NCI-H774 (cell line): ENCODE data around the gene SEMA6B.

Experiments used
- DNase-seq: peaks from one replicate; lab custom pipeline; 2025; lab: John Stamatoyannopoulos, UW

The SEMA6B gene

DNA sequence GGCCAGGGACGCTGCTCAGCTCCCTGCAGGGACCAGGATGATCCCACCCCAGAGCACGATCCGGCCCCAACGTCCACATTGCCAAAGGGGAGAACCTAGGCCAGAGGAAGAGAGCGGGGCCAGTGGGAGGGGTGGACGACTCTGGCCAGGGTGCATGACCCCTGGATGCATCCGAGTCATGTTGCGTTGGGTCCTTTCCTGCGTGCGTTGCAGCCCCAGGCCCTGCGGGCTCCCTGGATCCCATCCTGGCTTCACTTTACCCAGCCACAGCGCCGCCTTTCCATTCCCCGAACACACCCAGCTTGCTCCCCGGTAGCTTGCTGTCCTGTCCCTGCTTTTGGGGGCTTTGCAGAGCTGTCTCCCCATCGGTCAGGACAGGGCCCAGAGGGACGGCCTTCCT, 51.7 kb downstream of the SEMA6B start:
- no peak for DNase-seq

DNA sequence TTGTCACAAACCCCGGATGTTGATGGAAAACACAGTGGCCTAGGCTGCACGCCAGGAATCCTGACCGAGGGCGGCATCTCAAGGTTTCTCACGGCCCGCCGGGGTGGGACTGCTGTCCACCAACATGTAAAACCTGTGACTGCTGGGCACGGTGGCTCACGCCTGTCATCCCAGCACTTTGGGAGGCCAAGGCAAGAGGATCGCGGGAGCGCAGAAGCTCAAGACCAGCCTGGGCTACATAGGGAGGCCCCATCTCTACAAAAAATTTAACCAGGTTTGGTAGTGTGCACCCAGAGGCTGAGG, 52.4 kb downstream of the SEMA6B start:
- no peak for DNase-seq

DNA sequence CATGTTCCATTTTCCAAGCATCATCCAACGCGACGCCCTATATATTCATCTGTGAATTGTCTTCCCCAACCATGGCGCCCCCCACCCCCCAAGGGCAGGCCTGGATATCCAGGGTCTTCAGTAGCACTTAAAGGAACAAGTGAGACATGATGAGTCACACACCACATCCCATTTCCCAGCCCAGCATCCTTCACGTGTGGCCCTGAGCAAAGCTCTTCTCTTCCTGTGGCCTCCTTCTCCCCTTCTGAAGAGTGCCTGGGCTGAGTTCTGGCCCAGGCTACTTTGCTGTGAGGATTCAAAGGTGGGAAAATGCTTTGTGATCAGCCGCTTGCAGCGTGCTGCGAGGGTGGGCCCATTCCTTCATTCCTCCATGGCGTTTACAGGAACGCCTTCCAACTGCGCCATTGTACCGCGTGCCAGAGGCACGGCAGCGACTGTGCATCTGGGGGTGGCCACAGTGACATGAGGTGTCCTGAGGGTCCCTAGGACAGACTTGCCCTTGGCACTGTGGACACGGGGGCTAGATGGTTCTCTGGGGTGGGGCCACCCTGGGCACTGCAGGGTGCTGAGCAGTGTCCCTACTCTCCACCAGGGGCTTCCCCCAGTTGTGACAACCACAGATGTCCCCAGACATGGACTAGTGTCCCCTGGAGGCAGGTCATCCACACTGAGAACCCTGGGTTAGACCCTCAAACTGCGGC, 52.9 kb downstream of the SEMA6B start:
- DNase-seq = no peak

DNA sequence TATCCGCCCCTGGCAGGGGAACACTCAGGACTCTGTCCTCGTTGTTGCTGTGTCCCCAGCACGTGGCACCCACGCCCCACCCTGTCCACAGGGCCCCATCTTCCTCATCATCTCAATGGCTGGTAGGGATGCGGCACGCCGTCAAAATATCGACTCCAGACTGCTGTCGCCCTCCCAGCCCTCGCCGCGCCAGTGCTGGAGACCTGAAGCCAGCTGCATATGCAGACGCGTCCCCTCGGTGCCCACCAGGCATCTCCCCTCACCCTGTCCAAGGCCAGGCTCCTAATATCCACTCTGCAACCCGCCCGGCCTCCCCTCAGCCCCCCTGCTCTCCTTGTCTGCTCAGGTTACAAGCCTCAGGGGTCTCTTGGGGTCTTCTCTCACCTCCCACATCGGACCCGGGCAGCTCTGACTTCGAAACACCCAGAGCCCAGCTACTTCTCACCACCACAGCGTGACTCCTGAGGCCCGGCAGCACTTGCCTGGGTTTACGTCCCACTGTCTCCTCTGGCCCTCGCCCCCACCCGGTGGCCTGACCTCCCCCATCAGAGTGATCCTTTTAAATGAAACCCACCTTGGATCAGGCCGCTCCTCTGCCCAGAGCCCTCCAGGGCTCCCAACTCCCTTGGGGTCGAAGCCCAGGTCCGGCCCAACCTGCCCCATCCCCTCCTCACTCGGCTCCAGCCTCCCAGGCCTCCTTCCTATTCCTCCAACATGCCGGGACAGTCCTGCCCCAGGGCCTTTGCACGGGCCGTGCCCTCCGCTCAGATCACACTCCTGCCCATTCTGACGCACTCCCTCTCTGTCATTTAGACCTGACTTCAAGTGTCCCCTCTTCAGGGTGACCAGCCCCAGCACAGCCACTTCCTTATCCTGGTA, 53.7 kb downstream of the SEMA6B start:
- no peak for DNase-seq

DNA sequence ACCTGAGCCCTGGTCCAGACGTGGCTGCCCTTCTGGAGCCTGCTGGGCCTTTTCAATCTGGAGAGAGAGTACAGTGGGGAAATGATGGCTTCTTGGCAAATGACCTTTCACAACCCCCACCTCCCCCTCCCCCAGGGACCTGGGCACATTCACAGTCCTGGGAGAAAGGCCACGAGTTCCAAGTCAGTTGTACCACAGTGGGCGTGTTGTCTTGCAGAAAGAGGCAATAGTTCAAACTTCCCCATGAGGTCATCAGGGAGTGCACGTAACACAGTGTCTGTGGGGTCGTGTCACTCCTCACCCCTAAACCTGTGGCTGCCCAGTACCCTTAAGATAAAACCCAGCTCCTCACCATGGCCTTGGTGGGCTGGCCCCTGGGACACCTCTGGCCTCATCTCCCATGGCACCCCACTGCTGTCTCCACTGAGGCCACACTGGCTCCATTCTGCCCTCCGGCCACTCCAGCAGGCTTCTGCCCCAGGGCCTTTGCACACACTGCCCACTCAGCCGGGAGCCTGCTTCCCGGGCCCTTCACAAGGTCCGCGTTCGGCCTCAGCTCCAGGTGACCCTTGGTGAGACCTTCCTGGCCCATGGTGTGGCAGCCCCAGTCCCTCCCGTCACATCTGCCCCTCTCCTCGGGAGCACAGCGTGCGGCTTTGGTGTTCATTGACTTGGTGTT, 54.5 kb downstream of the SEMA6B start:
- DNase-seq = no peak

DNA sequence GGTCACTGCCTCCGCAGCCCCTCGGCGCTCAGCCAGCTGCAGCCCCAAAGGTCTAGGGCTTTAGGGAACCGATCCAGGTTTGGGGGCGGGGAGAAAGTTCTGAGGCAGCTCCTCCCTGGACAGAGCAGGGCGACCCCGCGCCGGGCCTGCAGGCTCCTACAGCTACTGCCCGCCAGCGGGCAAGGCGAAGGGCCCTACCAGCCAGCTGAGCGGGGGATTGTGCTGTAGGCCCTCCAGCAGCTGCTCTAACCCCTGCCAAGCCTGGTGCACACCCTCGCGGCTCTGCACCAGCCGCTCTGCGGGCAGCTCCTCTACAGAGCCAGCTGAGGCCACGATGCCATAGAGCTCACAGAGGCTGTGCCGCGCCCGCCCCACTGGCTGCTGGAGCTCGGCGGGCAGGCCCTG, 55.2 kb downstream of the SEMA6B start:
- DNase-seq = no peak

DNA sequence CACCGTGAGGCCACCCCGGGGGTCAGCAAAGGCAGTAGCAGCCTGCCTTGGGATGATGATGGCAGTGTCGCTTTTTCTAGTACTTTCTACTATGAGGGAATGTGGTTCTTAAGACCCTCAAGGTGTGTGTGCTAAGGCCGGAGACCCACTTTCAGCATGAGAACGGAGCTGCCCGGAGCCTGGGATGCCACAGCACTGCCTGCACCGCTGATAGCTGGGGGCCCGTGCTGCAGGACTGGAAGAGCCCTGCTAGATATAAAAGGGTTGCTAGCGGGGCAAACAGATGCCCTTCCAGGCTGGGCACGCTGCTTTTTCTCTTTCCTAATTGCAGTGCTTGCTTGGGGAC, 55.7 kb downstream of the SEMA6B start:
- DNase-seq = no peak

DNA sequence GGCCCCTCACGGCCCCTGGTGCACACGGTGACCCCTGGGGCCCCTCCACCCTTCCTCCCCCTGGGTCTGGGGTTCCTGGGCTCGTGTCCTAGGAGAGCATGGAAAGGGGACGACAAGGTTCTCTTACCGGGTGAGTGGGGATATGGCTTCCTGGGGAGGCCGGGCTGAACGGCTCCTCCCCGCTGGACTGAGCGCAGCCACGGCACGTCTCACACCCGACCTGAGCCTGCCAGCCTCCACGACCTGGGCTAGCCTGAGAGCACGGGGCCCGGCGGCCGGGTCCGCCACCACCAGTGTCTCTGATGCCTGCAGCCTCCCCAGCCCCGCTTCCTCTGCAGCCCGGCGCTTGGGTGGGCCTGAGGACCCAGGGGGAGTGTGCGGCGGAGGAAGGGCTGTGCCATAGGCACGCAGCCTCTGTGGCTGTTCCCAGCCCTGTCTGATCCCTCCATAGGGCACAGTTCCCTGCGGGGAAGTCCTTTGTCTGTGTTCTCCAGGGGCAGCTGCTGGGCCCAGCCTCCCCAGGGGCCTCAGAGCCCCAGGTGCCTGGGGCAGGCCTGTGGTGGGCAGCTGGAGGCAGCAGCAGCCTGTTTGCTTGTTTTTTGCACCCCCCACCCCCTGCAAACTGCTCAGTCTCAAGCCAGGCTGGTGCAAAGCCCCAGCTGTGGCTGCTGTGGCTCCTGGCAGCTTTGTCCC, 56.2 kb downstream of the SEMA6B start:
- no peak for DNase-seq

DNA sequence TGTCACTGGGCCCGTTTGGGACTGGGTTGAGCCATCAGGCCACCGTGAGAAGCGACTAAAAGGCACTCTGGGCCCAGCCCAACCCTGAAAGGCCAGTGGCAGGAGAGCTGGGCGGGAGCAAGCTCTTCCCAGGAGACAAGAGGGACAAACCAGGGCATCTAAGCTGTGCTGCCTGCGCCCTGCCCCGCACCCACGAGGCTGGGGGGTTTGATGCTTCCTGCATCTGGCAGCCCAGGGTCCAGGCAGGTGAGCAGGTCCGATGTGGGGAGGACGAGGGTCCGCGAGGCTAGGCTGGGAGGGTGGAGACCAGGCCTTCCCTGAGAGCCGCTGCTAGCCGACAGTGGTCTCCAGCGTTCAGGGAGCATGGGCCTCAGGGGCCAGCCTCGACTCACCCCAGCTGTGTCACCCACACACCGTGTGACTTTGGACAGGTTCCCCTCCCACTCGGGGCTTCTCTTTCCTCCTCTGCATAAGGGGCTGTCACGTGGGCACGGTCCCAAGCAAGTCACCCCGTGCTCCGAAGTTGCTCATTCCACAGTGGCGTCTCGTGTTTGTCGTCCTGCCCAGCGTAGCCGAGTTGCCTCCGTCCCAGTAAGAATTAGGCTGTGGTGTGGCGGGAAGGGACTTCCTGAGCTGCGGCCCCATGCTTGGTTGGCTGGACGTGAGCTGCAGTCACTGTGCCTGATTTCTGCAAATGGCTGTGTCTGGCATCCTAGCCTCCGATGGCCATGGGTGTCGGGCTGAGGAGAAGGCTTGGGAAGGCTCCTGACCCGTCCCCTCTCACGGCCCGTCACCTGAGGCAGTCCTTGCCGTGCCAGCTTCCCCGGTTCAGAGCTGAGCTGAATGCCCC, 57.0 kb downstream of the SEMA6B start:
- no peak for DNase-seq

DNA sequence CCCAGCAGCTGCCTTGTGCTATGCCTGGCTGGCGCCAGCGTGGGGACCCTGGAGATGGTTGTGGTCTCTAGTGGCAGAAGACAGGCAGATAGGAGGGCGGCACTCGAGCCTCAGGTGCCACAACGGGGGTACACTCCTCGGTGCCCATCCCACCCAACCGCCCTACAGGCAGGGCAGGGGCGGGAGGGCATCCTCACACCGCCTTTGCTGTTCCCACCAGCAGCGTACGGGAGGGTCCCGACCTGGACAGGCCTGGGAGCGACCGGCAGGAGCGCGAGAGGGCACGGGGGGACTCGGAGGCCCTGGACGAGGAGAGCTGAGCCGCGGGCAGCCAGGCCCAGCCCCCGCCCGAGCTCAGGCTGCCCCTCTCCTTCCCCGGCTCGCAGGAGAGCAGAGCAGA, 57.8 kb downstream of the SEMA6B start:
- DNase-seq = no peak

DNA sequence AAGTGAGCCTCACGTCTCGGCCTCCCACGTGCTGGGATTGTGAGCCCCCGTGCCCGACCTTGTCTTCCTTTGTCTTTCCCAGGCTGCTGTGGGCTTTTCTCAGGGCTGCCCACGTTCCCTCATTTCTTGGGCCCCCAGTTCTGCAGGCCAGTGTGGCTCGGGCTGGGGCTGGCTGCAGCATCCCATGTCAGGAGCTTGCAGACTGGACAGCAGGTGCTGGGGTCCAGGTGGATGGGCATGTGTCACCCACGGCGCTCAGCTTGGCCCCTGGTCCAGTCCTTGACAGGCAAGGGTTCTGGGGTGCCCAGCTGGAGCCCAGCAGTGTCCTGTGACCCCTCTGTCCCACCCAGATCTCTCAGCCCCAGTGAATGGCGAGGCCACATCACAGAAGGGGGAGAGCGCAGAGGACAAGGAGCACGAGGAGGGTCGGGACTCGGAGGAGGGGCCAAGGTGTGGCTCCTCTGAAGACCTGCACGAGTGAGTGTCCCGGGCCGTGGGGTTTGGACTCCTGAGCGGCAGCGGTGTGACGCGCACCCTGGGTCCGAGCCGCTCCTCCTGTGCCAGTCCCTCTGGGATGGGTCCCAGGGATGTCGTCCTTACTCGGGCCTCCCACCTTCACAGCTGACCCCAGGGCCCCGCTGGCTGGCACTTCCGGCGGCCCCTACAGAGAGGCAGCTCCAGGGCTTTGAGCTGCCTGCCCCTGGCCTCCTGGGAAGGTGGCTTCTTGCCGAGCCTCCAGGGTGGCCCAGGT, 58.5 kb downstream of the SEMA6B start:
- DNase-seq = no peak

DNA sequence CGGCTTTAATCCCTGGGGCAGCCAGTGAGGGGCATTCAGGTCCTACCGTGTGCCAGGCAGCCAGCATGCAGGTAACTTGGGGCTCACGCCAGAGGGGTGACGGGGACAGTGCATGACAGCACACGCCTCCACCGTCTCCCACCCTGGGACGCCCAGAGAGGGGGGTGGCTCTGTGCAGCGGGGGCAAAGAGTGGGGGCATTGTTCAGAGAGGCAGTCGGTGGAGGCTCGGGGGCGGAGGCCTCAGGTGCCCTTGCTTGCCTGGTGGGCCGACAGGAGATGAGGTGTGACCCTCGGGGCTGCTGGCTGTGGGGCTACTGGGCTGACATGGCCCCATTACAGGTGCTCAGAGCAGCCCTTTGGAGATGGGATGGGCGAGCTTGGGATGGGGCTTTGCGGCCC, 59.6 kb downstream of the SEMA6B start:
- no peak for DNase-seq

DNA sequence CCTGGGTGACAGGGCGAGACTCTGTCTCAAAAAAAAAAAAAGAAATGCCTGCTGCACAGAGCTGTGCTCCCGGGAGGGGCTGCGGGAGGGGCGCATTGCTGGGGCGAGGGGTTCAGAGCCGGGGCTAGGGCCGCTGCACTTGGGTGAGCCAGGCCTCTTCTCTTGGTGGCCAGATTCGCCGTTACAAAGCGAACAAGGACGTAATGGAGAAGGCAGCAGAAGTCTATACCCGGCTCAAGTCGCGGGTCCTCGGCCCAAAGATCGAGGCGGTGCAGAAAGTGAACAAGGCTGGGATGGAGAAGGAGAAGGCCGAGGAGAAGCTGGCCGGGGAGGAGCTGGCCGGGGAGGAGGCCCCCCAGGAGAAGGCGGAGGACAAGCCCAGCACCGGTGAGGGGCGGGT, 60.2 kb downstream of the SEMA6B start:
- no peak for DNase-seq

DNA sequence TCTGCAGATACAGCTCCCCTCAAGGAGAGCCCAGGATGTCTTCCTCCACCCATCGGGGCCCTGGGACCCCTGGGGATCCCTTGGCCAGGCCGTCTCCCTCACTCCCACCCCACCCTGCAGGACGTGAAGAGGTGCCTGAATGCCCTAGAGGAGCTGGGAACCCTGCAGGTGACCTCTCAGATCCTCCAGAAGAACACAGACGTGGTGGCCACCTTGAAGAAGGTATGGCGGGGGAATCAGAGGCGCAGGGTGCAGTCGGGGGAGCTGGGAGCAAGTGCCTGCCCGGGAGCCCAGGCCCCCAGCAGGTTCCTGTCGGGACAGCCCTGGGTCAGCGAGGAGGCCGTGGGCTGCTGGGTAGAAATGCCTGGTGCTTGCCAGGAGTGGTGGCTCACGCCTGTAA, 60.8 kb downstream of the SEMA6B start:
- DNase-seq = no peak

DNA sequence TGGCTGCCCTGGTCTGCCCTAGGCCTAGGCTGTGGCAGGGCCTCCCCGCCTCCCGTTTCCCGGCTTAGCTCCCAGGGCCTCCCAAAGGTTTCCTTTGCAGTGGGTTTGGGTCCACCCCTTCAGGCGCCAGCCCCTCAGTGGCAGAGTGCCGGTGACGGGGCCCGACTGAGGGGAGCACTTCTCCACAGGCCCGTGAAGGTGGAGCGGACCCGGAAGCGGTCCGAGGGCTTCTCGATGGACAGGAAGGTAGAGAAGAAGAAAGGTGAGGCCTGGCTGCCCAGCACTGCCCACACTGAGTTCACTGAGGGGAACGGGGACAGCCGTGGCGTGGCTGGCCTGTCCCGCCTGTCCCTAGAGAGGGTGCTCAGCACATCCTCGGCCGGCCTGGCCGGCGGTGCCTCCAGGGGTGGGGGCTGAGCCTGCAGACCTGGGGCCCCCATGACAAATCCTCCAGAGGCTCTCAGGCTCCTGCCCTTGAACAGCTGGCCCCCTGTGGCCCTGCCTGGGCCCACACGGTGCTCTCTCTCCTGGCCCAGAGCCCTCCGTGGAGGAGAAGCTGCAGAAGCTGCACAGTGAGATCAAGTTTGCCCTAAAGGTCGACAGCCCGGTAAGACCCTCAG, 61.6 kb downstream of the SEMA6B start:
- DNase-seq = no peak

DNA sequence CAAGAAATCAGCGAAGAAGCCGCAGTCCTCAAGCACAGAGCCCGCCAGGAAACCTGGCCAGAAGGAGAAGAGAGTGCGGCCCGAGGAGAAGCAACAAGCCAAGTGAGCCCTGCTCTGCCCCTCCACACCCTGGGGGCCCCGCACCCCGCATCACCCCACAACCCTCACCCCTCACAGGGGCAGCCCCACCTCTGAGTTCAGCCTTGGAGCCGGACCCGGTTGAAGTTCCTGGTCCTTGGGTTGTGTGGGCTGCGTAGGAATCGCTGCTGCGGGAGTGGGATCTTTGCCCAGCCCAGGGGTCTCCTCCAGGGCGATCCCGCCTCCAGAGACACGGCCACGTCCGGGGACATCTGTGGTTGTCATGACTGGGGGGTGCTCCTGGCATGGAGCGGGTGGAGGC, 63.2 kb downstream of the SEMA6B start:
- no peak for DNase-seq

DNA sequence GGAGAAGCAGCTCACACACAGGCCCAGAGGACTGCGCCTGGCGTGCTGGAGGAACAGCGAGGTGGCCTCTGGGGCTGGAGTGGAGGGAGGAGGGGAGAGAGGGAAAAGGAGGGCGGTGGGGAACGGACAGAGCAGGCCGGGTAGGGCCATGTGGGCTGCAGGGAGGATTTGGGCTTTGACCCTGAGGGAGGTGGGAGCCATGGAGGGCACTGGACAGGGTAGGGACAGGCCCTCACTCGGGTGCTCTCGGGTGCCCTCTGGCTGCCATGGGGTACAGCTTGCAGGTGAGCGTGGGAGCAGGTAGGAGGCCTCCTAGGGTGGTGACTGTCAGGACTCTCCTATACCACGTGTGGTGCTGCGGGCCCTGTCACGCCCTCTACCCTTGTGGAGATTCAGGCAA, 64.0 kb downstream of the SEMA6B start:
- DNase-seq = no peak

DNA sequence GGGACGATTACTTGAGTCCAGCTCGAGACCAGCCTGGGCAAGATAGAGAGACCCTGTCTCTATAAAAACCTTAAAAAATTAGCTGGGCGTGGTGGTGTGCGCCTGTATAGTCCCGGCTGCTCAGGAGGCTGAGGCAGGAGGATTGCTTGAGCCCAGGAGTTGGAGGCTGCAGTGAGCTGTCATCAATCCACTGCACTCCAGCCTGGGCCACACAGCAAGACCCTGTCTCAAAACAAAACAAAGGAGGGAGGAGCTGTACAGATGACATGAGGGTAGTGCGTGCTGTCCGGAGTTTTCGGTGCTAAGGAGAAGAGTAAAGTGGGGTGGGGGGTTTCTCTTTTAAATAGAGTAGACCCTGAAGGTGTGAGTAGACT, 64.8 kb downstream of the SEMA6B start:
- no peak for DNase-seq

DNA sequence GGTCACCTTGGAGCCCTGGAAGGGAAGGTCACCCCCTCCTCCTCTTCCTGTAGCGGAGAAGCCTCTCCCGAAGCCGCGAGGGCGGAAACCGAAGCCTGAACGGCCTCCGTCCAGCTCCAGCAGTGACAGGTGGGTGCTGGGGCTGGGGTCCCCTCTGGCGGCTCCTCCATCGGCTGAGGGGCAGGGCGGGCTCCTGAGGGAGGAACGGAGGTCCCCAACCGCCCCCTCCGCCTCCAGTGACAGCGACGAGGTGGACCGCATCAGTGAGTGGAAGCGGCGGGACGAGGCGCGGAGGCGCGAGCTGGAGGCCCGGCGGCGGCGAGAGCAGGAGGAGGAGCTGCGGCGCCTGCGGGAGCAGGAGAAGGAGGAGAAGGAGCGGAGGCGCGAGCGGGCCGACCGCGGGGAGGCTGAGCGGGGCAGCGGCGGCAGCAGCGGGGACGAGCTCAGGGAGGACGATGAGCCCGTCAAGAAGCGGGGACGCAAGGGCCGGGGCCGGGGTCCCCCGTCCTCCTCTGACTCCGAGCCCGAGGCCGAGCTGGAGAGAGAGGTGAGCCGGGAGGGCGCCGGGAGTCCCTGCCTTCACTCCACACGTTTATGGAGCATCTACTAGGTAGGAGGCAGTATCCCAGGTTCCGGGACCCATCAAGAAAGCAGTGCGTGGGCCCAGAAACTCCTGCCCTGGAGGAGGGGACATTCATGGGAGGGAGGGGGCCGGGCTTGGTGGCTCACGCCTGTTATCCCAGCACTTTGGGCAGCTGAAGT, 65.4 kb downstream of the SEMA6B start:
- no peak for DNase-seq
